Heart right ventricle (tissue), 16 donors: ENCODE data around the gene DAGLB. TPM values are rescaled to one million over a fixed set of nuclear protein-coding genes. Genes with fewer than 3 reads are reported as not detected.

ENCODE experiments used
- ATAC-seq, 8 donors: fragments of 200-7000 bp; cut with Tn5 transposase; one replicate each; pipeline ENCODE4 v1.9.1; 2020; ENCODE audit warnings: mild to moderate bottlenecking in 8 of 8, moderate library complexity in 8 of 8, moderate number of reproducible peaks in 1 of 8
- DNase-seq, 2 donors: peaks; one replicate each; pipeline ENCODE4 v3.0.0-alpha.2; 2020
- H3K27ac ChIP-seq, 10 donors: fragments of 200-600 bp; sonication (generic) in 2 of 10; one replicate each; pipeline versions ENCODE4 v1.5.0 to v1.8.0; 2020 to 2022; ENCODE audit warnings: mild to moderate bottlenecking in 3 of 10
- H3K27me3 ChIP-seq, 7 donors: fragments of 200-600 bp; one replicate each; pipeline ENCODE4 v1.8.0; 2021 to 2022; ENCODE audit warnings: mild to moderate bottlenecking in 2 of 7
- H3K36me3 ChIP-seq, 9 donors: fragments of 200-600 bp; sonication (generic) in 1 of 9; one replicate each; pipeline versions ENCODE4 v1.5.0 to v1.8.0; 2020 to 2022; ENCODE audit warnings: mild to moderate bottlenecking in 2 of 9
- H3K4me1 ChIP-seq, 9 donors: fragments of 200-600 bp; sonication (generic) in 1 of 9; one replicate each; pipeline versions ENCODE4 v1.5.0 to v1.8.0; 2020 to 2022; ENCODE audit warnings: mild to moderate bottlenecking in 4 of 9
- H3K4me3 ChIP-seq, 10 donors: fragments of 200-600 bp; sonication (generic) in 2 of 10; one replicate each; pipeline versions ENCODE4 v1.5.0 to v1.8.0; 2020 to 2022; ENCODE audit warnings: mild to moderate bottlenecking in 7 of 10, moderate library complexity in 2 of 10
- H3K9me3 ChIP-seq, 11 donors: fragments of 200-600 bp in 10 of 11; sonication (generic) in 2 of 11; one replicate each; pipeline versions ENCODE4 v1.5.0 to v1.8.0; 2013 to 2022; ENCODE audit warnings: mild to moderate bottlenecking in 2 of 11, control low read depth in 1 of 11, moderate library complexity in 1 of 11
- WGBS, 2 donors: extraction: QIAGEN DNeasy Blood & Tissue Kit; methylation state at CpG; one replicate each; pipeline ENCODE4 v1.1.7; 2013; ENCODE audit warnings: inconsistent platforms in 1 of 2; 5-methylcytosine and 5-hydroxymethylcytosine counted together
- intact Hi-C, 10 donors: fragments of 100-400 bp; cut with DNase I; formaldehyde crosslinking; loops; one replicate each; pipeline versions ENCODE4 v1.11.1 to v1.14.2; 2022
- polyA plus RNA-seq, 2 donors: library from polyadenylated mRNA; stranded (reverse); fragments of 200-250 nt; gene quantifications; one replicate each; pipeline ENCODE4 v1.2.3, GENCODE V29; 2013
- total RNA-seq, 10 donors: library from RNA; stranded (reverse); fragmentation: NEBNext Ultra II Directional in 3 of 10; extraction: Animal tissue kit (Norgen Biotek cat#: 25700) in 3 of 10; gene quantifications; one replicate each; pipeline versions ENCODE4 v1.2.1 to v1.2.4, GENCODE V29; 2021 to 2023
- TF ChIP-seq, protein P1 (sequence below), 9 donors: fragments of 200-600 bp; sonication (generic) in 2 of 9; IDR thresholded peaks; one replicate each; pipeline versions ENCODE4 v1.5.0 to v1.8.0; 2021 to 2022; ENCODE audit warnings: antibody characterized with exemption in 9 of 9, mild to moderate bottlenecking in 5 of 9, moderate library complexity in 1 of 9
- donor health status: Arrhythmogenic right ventricular cardiomyopathy.
- donor health status: ischemic (EF 13 %, LVEDD 7.1; RV severe dilation, severe dysfunction).
- donor health status: healthy with polysubstance abuse.
- donor health status: DM: no; HTN: yes; CAD: no.
- donor health status: DM: no; HTN: no; CAD: no.
- donor health status: ischemic (EF 25% LVEDD 6.9; RV normal size, moderate dysfunction).
- donor health status: ischemic (EF 25% LVEDD 5.7; RV mildly dilated, moderate dysfunction).
- donor health status: healthy.
- donor health status: DM: yes; HTN: yes; CAD: no.
- donor health status: Ischemic cardiomyopathy.
- donor health status: ischemic (EF 35%, LVEDD 5.7; RV mildly dilated, moderate dysfunction).
- donor health status: nonischemic (EF 11% LVEDD 7.7; RV severe dilation, severe dysfunction).
- donor health status: DM: yes; HTN: yes; CAD: no.
- donor health status: PGD.
- donor health status: ischemic (EF 29% LVEDD 5.4; RV normal size, mild dysfunction).
- donor health status: nonischemic (EF 23%, LVEDD 6.1; RV moderate dilation, normal function).

Gene DAGLB
- total and polyA plus RNA-seq, 12 donors = 4.8 to 12.9 (median 6.3) TPM

DNA sequence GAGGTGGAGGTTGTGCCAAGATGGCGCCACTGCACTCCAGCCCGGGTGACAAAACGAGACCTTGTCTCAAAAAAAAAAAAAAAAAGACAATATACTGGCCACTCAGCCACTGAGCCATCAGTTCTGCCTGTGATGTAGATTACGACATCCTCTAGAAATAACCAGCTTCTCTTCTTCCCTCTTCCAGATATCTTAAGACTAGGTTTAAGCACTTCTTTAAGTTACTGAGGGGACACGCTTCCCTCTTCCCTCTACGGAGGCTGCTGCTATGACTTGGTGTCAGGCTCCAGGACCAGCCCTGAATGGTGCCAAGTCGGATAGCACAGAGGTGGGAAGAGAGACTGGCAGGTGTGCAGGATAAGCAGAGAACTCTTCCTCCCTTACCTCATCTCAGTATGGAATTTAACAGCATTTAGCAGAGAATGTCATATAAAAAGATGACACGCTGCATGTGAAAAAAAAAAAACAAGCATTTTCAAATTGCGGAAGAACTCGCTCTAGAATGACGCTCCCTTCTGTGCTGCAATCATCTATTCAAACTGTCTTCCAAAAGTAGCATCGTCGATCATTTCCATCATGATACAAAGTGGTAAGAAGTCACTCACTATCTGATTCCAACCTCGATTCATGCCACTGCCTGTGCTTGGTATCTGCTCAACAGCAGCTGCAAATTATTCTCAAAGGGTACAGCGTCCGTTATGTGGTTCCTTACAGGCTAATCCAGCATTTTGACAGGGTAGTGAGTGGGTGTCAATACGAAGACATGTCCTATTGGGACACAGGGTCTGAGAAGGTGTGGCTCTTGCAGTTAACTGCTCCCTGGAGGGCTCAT, 13.8 kb downstream of the DAGLB start:
- intact Hi-C loops = loop anchor here in 8 of 10 donors (5.0 to 10.0 kb wide), 5 partner anchors 79 to 579 kb away; partner anchors contain the start of genes AIMP2 (in 2 of the 8) and PMS2 (in 2 of the 8)
- Histone ChIP-seq H3K27ac (peak overlapping the region in 3 of 10 donors; percentile 16 to 86 (median 39)), H3K4me1 (peaks cover 0 to 76% (median 35%) of the 10 kb centered on the region in 9 donors), H3K9me3 (no peaks in the 10 kb centered on the region), H3K27me3 (no peaks in the 10 kb centered on the region), H3K4me3 (no peak overlapping the region), H3K36me3 (peaks cover 0 to 57% (median 0%) of the 10 kb centered on the region in 9 donors)
- WGBS, 2 donors = 88 to 95% methylated on average over 17 of the region's 17 CpGs
- TF ChIP-seq, protein P1, sequence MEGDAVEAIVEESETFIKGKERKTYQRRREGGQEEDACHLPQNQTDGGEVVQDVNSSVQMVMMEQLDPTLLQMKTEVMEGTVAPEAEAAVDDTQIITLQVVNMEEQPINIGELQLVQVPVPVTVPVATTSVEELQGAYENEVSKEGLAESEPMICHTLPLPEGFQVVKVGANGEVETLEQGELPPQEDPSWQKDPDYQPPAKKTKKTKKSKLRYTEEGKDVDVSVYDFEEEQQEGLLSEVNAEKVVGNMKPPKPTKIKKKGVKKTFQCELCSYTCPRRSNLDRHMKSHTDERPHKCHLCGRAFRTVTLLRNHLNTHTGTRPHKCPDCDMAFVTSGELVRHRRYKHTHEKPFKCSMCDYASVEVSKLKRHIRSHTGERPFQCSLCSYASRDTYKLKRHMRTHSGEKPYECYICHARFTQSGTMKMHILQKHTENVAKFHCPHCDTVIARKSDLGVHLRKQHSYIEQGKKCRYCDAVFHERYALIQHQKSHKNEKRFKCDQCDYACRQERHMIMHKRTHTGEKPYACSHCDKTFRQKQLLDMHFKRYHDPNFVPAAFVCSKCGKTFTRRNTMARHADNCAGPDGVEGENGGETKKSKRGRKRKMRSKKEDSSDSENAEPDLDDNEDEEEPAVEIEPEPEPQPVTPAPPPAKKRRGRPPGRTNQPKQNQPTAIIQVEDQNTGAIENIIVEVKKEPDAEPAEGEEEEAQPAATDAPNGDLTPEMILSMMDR (IDR thresholded peaks at IDR 0.05) = no peak
- DNase-seq (no peak), ATAC-seq (peak in 4 of 8 donors; percentile 13 to 22 (median 20))

DNA sequence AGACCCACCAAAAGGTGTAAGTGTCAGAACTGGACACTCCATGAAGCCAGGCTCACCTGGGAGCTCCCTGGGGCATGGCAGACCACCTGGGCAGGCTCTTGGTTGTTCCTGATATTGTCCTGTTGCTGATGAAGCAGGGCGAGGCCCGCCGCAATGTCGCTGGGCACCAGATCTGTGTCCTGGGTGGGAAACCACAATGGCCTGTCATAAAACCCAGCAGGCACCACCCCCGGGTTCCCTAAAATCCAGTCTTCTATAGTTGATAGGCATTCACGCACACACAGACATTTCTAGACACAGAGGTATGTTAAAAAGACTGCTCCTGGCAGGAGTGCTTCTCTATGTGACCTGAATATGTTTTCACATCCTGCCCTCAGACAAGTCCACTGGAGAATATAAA, 15.0 kb downstream of the DAGLB start:
- H3K4me3 ChIP-seq = no peak overlapping the region
- ATAC-seq = no peak
- intact Hi-C loops = loop anchor here in 8 of 10 donors (5.0 to 10.0 kb wide), 5 partner anchors 78 to 578 kb away; partner anchors contain the start of genes AIMP2 (in 2 of the 8) and PMS2 (in 2 of the 8)
- WGBS, 2 donors = 93% methylated on average over 6 of the region's 6 CpGs
- H3K27ac ChIP-seq = no peak overlapping the region
- TF ChIP-seq, protein P1 (IDR thresholded peaks at IDR 0.05) = no peak
- H3K4me1 ChIP-seq = peaks cover 0 to 64% (median 23%) of the 10 kb centered on the region in 9 donors
- no peak for DNase-seq
- no peaks in the 10 kb centered on the region for H3K9me3 ChIP-seq
- H3K27me3 ChIP-seq = no peaks in the 10 kb centered on the region
- H3K36me3 ChIP-seq = peaks cover 0 to 69% (median 7%) of the 10 kb centered on the region in 9 donors

DNA sequence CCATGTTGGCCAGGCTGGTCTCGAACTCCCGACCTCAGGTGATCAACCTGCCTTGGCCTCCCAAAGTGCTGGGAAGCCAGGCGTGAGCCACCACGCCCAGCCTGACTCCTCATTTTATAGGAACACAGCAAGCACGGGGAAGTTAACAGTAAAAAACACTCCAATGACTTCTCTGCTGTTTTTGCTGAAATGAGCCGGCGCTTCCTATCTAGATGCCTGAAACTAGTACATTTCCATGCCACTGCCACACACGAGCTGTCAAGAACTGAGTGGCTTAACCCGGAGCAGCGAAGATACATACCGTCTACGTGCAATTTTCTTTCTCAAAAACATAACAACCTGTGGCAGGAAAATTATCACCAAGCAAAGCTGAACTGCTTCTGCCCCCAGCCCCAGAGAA, 16.8 kb downstream of the DAGLB start:
- no peak overlapping the region for H3K4me3 ChIP-seq
- no peaks in the 10 kb centered on the region for H3K9me3 ChIP-seq
- H3K4me1 ChIP-seq = peaks cover 0 to 46% (median 8%) of the 10 kb centered on the region in 9 donors
- ATAC-seq = no peak
- intact Hi-C loops = loop anchor here in 8 of 10 donors (5.0 to 10.0 kb wide), 5 partner anchors 76 to 576 kb away; partner anchors contain the start of genes AIMP2 (in 2 of the 8) and PMS2 (in 2 of the 8)
- peaks cover 0 to 83% (median 15%) of the 10 kb centered on the region in 9 donors for H3K36me3 ChIP-seq
- TF ChIP-seq, protein P1 (IDR thresholded peaks at IDR 0.05) = no peak
- no peaks in the 10 kb centered on the region for H3K27me3 ChIP-seq
- DNase-seq = no peak
- WGBS, 2 donors = 93 to 95% methylated on average over 12 of the region's 12 CpGs
- peak overlapping the region in 1 of 10 donors; percentile 40 for H3K27ac ChIP-seq

DNA sequence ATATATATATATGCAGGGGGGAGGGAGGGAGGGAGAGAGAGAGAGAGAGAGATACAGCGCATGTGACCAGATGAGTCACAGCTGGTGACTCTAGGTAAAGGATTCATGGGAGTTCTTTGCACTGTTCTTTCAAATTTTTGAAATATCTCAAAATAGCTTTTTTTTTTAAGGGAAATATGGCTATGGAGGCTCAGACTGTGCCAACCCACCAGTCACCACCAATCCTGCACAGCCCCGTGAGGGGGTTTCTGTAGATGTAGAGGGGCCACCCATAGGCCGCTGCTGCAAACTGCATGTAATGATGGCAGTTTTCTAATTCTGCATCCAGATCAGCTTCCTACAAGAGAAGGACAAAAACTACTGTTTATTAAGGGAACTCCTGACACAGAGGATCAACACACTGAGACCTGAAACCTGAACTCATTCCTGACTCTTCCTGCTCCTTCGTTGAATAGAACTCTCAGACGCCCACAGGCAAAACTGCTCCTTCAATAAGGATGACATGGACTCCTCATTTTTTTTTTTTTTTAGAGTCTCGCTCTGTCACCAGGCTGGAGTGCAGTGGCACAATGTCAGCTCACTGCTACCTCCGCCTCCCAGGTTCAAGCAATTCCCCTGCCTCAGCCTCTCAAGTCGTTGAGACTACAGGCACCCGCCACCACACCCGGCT, 17.3 kb downstream of the DAGLB start:
- ATAC-seq = no peak
- Histone ChIP-seq H3K27ac (peak overlapping the region in 1 of 10 donors; percentile 40), H3K27me3 (no peaks in the 10 kb centered on the region), H3K9me3 (no peaks in the 10 kb centered on the region), H3K4me3 (no peak overlapping the region), H3K36me3 (peaks cover 0 to 89% (median 20%) of the 10 kb centered on the region in 9 donors), H3K4me1 (peaks cover 0 to 44% (median 3%) of the 10 kb centered on the region in 9 donors)
- DNase-seq = no peak
- TF ChIP-seq, protein P1 (IDR thresholded peaks at IDR 0.05) = no peak
- intact Hi-C loops = loop anchor here in 8 of 10 donors (5.0 to 10.0 kb wide), 5 partner anchors 76 to 576 kb away; partner anchors contain the start of genes AIMP2 (in 2 of the 8) and PMS2 (in 2 of the 8)
- 88% methylated on average over 10 of the region's 10 CpGs for WGBS, 2 donors
